M059J (cell line): ENCODE results near the gene LATS2. TPM values are rescaled to one million over a fixed set of nuclear protein-coding genes. Genes with fewer than 3 reads are reported as not detected.

Source experiments
- DNase-seq: peaks from one replicate; pipeline ENCODE4 v3.0.0-alpha.2; 2012; ENCODE audit warnings: low read depth
- total RNA-seq: library from RNA; depleted of rRNA; stranded (reverse); fragments of >200 nt; shearing (Covaris generic); gene quantifications from 2 replicates; pipeline ENCODE4 v1.2.3, GENCODE V29; 2014

The LATS2 gene
- total RNA-seq, 1 experiment from 2014 or later: 9.9 TPM

DNA sequence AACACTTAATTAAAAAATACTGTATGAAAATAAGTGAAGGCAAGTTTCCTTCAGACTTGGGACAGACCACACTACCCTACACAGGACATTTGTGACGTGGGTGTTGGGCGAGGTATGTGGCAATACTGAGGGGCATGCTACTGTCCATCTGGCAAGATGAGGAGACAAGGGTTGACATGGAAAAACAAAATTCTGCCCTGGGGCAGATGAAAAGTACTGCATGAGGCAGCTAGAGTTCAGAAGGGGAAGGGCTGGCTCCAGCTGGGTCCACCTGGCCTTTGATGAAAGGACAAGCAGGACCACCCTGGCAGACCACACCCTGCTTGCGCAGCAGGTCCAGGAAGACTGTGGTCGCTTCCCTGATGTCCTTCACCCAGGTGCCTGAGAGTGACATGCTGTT is 43.2 kb downstream of the LATS2 start:
- peak; percentile 34 for DNase-seq

- DNase-seq: no peak
These were observed 44.9 kb downstream of the LATS2 start for GRCh38 chr13:21016487-21016886.

DNA sequence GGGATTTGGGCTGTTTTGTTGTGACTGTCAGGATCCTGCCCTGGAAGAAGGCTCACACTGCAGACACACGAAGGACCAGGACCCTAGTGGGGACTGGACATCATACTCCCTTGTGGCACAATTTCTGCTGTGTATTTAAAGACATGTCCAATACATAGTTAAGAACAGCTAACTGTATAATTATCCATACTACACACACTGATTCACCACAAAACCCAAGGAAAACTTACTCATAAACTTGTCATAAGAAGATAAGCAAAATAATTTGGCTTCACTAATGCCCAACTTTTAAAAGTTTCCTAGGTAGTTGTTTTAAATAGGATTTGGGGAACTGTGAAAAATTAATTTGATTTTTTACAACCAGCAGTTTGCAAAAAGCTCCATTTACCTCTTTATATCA is 46.1 kb downstream of the LATS2 start:
- DNase-seq: no peak

DNA sequence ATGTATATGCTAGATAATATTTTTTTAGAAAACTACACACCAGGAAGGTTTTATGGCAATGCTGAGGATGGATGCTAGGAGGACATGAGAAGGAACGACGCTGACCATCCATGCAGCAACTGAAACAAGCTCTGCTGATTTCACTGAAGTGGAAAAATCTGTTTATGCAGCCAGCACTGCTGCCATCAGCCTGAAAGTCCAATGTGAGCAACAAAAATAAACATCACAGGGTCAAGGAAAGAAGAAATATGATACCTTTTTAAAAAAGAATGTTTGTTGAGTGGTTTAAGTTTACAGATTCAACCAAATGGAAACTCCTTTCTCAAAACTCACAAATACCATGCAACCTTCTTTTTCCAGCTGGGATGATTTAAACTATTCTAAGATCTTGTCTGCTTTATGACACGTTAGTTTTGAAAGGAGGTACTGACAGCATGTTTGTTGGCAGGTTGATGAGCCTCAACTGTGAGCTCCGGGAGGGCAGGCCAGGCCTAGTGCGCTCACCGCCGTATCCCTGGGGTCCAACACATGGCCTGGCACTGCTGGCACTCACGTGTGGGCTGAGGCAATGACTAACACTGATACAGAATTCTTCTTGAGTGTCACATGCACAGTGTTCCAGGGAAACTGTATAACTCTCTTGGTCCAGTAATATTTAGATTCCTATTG is 46.8 kb downstream of the LATS2 start:
- peak; percentile 90 for DNase-seq

DNA sequence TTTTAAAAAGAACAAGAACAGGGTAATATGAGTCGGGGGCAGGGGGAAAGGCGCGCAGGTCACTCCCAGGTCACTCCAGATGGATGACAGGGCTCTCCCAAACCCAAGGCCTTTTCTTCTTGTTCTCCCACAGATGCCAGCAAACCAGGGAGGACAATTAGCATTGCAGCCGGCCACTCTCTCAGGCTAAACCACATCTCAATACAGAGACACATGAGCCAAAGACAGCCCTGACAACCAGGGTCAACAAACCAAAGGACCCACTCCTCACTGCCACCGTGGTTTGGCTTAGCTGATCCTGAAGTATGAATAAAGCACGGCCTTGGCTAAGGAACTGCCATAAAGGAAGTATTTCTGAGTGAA is 47.3 kb downstream of the LATS2 start:
- peak; percentile 67 for DNase-seq

DNA sequence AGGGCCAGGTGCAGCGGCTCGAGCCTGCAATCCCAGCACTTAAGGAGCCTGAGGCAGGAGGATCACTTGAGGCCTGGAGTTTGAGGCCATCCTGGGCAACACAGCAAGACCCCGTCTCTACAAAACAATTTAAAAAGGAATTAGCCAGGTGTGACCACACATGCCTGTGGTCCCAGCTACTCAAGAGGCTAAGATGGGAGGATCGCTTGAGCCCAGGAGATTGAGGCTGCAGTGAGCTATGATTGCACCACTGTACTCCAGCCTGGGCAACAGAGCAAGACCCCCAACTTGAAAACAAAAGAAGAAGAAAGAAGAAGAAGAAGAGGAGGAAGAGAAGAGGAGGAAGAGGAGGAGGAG is 47.7 kb downstream of the LATS2 start:
- no peak for DNase-seq

GRCh38 chr13:21012841-21013681 is 48.3 kb downstream of the LATS2 start:
- DNase-seq: no peak

DNA sequence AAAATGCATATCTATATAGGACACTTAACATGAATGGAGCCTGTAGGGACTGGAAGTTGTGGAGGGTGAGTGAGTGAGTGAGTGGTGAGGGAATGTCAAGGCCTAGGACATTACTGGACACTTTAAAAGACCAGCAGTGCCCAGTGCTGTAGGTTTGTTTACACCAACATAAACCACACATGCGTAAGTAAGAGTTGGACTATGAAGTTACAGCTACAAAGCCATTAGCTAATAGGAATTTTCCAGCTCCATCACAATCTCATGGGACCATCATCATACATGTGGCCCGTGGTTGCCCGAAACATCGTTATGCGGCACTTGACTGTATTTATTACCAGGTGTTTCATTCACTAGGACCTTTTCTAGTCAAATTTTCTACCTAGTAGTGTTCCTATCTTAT is 49.2 kb downstream of the LATS2 start:
- peak; percentile 75 for DNase-seq

DNA sequence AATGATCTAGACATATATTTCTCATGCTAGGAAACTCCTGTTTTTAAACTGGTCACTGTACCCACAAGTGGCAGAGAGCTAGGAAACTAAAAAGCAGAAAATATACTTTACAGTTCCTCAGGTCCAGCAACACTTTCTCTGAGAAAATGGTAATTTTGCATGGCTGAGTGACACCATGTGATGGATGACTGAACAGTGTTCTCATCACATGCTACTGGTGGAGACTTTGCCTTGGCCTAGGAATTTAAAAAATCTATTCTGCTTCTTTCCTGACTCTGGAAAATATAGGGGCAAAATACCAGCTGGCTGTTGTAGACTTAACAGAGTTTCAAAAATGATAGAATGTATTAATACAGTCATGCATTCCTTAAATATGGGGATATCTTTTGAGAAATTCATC is 50.0 kb downstream of the LATS2 start:
- DNase-seq: no peak

DNA sequence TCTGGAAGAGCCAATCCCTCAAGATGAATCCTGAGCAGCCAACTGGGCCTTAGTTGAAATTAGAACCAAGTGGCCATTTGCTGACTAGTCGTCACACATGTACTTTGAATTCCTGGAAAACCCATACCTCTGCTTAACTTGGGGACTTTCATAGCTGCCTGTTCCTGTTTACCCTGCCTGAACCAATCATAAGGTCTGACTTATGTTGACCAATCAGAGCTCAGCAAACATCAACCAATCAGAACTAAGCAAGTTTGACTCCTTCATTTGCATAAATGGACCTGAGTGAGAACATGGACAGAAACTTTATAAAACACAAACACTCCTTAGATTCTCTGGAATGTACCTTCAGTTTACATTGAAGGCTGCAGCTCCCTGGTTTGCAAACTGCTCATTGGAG is 50.8 kb downstream of the LATS2 start:
- DNase-seq: no peak

DNA sequence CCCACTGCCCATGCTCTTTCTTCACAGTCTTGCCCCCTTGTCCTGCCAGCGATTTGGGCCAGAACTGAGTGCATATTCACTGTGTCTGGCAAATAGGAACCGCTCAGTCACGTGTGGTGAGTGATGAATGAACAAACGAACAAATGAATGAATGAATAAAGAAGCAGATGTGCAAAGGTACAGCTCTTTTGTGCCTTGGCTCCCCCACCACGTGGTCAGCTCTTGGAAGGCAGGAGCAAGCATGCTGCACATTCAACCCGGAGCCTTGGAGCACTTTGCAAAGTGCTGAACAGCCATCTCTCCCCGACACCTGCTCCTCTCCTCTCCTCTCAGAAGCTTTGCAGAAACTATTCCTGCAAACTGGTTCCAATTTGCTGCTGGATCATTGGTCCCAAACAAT is 52.4 kb downstream of the LATS2 start:
- DNase-seq: no peak

- no peak for DNase-seq
These were observed 53.4 kb downstream of the LATS2 start for GRCh38 chr13:21008026-21008425.

DNA sequence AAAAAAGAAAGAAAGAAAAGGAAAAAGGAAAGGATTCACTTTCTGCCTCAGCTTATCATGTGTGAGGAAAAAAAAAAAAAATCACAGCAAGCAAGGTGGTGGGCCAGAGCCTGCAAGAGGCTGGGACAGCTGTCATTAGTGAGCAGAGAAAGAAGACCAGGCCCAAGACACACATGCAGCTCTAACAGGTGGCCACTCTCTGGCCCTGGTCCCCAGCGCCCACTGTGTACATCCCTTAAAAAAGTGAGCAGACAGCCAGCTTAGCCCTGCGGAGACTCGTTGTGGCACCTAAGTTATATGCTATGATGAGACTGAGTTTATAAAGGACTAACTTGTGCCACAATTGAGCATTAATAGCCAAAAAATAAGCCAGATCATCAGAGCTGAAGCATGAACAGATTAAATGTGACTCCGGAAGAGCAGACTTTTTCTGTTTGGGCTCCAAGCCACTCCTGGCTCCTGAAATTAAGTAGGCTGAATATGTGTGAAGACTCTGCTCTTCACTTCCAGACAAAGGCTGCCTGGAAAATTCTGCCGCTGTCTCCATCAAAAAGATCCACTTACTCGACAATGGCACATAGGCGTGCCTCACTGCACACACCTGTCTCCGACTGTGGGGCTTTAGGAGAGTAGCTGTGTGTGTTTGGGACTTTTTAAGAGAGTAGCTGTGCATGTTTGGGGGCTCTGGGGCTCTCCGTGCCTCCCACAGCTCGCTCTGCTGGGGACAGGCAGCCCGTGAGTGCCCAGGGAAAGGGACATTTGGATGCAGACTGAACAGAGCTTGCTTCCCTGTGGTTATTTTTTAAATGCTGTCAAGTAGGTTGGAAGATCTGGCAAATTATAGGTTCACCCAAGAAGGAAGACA is 55.0 kb downstream of the LATS2 start:
- no peak for DNase-seq

GRCh38 chr13:21005193-21005592 is 56.2 kb downstream of the LATS2 start:
- DNase-seq: no peak

DNA sequence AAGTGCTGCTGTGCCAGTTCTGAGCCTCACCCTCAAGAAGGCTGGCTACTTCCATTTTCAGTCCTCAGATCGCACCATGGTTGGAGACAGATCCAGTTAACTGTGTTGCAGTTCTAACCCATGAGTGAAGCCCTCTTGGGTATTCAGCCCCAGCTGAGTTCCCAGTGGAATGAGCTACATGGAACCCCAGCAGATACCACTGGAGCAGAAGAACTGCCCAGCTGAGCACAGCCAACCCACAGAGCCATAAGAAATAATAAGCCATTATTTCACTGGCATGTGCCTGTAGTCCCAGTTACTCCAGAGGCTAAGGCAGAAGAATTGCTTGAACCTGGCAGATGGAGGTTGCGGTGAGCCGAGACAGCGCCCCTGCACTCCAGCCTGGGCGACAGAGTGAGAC is 59.9 kb downstream of the LATS2 start:
- no peak for DNase-seq

DNA sequence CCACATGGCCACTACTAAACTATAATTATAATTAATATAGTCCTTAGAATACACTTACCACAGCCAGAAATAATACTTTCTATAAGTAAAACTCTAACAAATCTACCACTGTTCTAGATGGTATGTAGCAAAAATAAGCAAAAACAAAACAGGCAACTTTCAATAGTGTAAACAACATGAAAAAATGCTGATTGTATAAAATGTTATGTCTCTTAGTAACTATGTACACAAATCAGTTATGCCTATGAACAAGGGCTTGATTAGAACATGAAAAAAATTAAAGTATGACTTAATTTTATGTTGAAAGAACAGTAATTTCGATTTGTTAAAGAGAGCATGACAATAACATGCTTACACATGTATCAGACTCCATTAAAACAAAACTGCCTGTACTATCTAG is 60.7 kb downstream of the LATS2 start:
- no peak for DNase-seq

DNA sequence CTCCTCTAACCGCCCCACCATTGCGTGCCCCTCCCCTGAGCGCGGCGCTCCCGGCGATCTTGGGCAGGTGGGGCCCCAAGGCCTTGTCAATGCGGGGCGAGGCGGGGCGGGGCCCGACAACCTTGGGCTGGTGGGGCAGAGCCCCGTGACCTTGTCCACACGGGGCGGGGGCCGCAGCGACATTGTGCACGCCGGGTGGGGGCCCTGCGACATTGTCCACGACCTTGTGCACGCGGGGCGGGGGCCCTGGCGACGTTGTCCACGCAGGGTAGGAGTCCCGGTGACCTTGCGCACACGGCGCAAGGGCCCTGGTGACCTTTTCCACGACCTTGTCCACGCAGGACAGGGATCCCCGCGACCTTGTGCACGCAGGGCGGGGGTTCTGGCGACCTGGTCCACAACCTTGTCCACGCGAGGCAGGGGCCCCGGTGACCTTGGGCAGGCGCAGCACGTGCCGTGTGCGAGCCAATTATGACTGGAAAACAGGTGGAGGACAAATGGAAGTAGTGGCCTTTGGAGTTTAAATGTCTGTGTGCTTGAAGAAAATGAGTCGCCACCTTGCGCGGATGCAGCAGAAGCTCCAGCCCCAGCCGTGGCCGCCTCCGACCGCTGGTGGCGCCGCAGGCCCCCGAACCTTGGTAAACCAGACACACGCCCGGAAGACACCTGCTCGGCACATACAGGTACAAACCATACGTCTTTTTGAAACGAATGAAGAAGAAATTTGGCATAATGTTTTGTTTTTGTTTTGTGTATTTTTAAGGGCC is 62.6 kb downstream of the LATS2 start:
- no peak for DNase-seq

DNA sequence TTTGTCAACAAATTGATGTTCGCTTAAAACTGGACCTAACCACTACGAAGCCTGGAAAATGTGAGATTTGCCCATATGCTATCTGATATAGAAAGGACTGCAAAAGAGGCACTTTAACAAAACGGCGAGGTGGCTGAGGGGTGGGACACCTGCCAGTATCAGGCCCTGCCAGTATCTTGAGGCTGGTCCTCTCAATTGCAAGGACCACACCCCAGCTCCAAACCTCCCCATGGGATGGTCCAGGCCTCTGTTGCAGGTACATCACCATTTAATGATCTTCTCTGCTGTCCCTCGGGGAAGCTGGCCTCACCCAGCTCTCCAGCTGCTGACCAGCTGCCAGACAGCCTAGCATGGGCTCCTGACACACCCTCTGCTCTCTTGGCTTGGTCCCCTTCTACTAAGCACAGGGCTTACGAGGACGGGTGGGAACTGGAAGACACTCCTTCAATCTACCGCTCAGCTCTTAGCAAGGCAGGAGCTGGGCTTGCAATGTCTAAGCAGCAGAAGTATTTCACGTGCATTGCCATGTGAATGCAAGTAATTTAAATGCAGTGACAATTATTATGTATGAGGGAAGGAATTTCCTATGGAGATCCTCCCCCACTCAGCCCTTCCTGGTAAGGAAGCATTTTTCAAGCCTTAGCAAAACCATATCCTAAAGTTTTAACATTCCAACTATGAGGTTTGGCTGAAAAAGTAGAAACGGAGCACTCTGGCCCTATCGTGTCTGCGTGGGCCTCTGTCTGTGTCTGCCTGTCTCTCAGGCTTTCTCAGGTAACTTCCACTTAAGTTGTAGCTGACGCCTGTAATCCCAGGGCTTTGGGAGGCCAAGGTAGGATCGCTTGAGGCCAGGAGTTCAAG is 63.9 kb downstream of the LATS2 start:
- peak; percentile 94 for DNase-seq

- no peak for DNase-seq
These were observed 66.0 kb downstream of the LATS2 start for GRCh38 chr13:20995245-20995838.

DNA sequence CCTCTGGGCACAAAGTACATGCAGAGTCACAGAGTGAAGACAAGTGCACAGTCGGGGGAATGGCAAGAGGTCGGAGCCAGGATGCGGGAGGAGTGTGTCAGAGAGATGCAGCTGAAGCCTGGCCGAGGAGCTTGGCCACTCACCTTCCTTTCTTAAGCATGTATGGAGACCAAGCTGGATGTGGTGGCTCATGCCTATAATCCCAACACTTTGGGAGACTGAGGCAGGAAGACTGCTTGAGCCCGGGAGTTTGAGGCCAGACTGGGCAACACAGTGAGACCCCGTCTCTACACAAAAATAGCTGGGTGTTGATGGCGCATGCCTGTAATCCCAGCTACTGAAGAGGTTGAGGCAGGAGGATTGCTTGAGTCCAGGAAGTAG is 67.0 kb downstream of the LATS2 start:
- peak; percentile 64 for DNase-seq
